MCF 10A (cell line): Measurements from ENCODE around the gene DLG4. TPM values are rescaled to one million over a fixed set of nuclear protein-coding genes. Genes with fewer than 3 reads are reported as not detected.

Experiments
- BruUV-seq: library from RNA; stranded (reverse); fragments of 400-500 nt; replicated peaks from 2 replicates; lab custom pipeline; 2021; lab: Mats Ljungman, UMichigan
- CTCF ChIA-PET: fragments of 300-600 bp; sonication (Branson Sonifier 250); formaldehyde crosslinking; extraction: SDS; loops from one replicate; lab custom pipeline; 2021; ENCODE audit warnings: antibody characterized with exemption, inconsistent platforms; lab: Yijun Ruan, JAX
- POLR2A ChIA-PET: fragments of 300-600, 350-650 bp; sonication (Branson Sonifier 250); formaldehyde crosslinking; extraction: SDS; loops from one replicate; lab custom pipeline; 2020; ENCODE audit warnings: antibody characterized with exemption, inconsistent platforms; lab: Yijun Ruan, JAX
- DNase-seq: peaks from one replicate; pipeline ENCODE4 v3.0.0-alpha.2; 2018; ENCODE audit not compliant: unreplicated experiment
- H3K27ac Mint-ChIP-seq: one replicate; pipeline ENCODE4 v1.8.0; 2022; ENCODE audit warnings: mild to moderate bottlenecking, low read depth, mixed read lengths; ENCODE audit not compliant: unreplicated experiment
- H3K27me3 Mint-ChIP-seq: one replicate; pipeline ENCODE4 v1.8.0; 2022; ENCODE audit warnings: mixed read lengths; ENCODE audit not compliant: insufficient read depth, unreplicated experiment
- H3K36me3 Mint-ChIP-seq: one replicate; pipeline ENCODE4 v1.8.0; 2022; ENCODE audit warnings: mild to moderate bottlenecking, moderate library complexity, mixed read lengths; ENCODE audit not compliant: insufficient read depth, unreplicated experiment
- H3K4me1 Mint-ChIP-seq: one replicate; pipeline ENCODE4 v1.8.0; 2022; ENCODE audit warnings: mixed read lengths; ENCODE audit not compliant: insufficient read depth, unreplicated experiment
- H3K4me3 Mint-ChIP-seq: one replicate; pipeline ENCODE4 v1.8.0; 2022; ENCODE audit warnings: mild to moderate bottlenecking, moderate library complexity, mixed read lengths; ENCODE audit not compliant: unreplicated experiment
- H3K9me3 Mint-ChIP-seq: one replicate; pipeline ENCODE4 v1.8.0; 2022; ENCODE audit warnings: mixed read lengths; ENCODE audit not compliant: unreplicated experiment
- intact Hi-C: fragments of 100-400 bp; cut with micrococcal nuclease; formaldehyde crosslinking; loops from 2 replicates; pipeline ENCODE4 v1.14.1; 2022
- total RNA-seq: library from RNA; stranded (reverse); gene quantifications from 2 replicates; pipeline ENCODE4 v1.2.3, GENCODE V29; 2022
- TF ChIP-seq, protein P1 (sequence below): fragments of 200-600 bp; IDR thresholded peaks from one replicate; pipeline ENCODE4 v1.8.0; 2022; ENCODE audit warnings: antibody characterized with exemption, mild to moderate bottlenecking; ENCODE audit not compliant: unreplicated experiment

Gene DLG4
- total RNA-seq, 1 experiment from 2014 or later: 7.6 TPM

DNA sequence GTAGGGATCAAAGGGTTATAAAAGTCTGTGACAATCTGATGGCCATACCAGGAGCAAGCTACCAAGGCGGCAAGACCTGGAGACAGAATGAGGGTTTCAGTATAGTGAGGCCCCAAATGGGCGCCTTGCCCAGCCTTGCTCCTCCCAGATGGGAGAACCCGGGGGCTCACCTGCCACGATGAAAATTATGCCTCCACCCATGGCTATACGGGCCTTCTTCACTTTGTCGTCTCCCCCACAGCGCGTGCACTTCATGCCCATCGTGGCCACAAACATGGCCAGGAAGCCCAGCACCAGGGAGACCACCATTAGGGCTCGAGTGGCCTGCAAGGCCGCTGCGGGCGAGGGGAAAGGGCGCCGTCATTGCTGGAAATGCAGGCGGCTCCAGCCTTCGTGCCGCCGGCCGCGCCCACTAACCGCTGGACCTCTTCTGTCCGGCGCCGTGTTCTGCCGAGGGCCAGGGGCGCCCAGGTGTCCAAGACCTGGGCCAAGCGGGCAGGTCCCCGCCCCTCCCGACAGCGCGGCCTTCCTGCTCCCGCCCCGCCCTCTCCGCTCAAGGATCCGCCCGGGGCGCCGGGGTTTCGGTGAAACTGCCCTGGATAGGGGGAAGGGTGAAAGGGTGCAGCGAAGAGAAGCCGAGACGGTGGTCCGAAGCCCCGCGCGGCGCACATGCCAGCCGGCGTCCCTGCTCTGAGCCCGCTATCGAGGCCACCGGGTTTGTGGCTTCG, 41.2 kb upstream of the DLG4 start:
- TF ChIP-seq, protein P1, sequence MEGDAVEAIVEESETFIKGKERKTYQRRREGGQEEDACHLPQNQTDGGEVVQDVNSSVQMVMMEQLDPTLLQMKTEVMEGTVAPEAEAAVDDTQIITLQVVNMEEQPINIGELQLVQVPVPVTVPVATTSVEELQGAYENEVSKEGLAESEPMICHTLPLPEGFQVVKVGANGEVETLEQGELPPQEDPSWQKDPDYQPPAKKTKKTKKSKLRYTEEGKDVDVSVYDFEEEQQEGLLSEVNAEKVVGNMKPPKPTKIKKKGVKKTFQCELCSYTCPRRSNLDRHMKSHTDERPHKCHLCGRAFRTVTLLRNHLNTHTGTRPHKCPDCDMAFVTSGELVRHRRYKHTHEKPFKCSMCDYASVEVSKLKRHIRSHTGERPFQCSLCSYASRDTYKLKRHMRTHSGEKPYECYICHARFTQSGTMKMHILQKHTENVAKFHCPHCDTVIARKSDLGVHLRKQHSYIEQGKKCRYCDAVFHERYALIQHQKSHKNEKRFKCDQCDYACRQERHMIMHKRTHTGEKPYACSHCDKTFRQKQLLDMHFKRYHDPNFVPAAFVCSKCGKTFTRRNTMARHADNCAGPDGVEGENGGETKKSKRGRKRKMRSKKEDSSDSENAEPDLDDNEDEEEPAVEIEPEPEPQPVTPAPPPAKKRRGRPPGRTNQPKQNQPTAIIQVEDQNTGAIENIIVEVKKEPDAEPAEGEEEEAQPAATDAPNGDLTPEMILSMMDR: no peak
- H3K9me3 Mint-ChIP-seq: no peaks in the 10 kb centered on the region
- intact Hi-C loops: no loop called here
- H3K4me3 Mint-ChIP-seq: peak overlapping the region; percentile 73
- BruUV-seq: TSS peak; percentile 75
- ChIA-PET CTCF (interaction anchor here (0.6 kb wide), 1 partner anchor 160 kb away, joined by 3 read pairs; no protein-coding TSS in a partner anchor), POLR2A (interaction anchor here (0.6 to 7.7 kb wide), 10 partner anchors 10 to 225 kb away, joined by 3 to 92 read pairs (median 6); partner anchors contain the start of genes ACADVL, CTDNEP1, DLG4 and DVL2)
- peak; percentile 87 for DNase-seq
- peaks cover 35% of the 10 kb centered on the region for H3K36me3 Mint-ChIP-seq
- no peaks in the 10 kb centered on the region for H3K27me3 Mint-ChIP-seq
- H3K27ac Mint-ChIP-seq: peak overlapping the region; percentile 79
- peaks cover 36% of the 10 kb centered on the region for H3K4me1 Mint-ChIP-seq

DNA sequence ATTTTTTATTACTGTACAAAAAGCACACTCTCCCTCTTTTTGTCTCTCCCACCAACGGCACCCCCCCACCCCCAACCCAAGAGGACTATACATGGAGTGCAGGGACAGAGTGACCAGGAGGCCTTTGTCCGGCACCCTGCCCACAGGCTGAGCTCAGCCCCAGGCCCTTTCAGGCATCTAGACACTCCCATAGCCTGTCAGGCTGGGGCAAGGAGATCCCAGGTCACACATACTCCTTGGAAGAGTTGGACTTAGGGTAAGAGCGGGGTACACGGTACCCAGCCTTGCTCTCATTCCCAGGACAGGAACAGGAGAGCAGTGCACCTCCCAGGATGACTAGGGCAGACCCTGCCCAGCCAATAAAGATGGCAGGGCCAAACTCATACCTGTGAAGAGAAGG, 40.5 kb upstream of the DLG4 start:
- peaks cover 41% of the 10 kb centered on the region for H3K36me3 Mint-ChIP-seq
- intact Hi-C loops: no loop called here
- peaks cover 36% of the 10 kb centered on the region for H3K4me1 Mint-ChIP-seq
- peak overlapping the region; percentile 73 for H3K4me3 Mint-ChIP-seq
- no peaks in the 10 kb centered on the region for H3K27me3 Mint-ChIP-seq
- no TSS peak for BruUV-seq
- ChIA-PET CTCF (interaction anchor here (0.9 to 1.8 kb wide), 3 partner anchors 21 to 40 kb away, joined by 4 to 7 read pairs (median 4); partner anchors contain the start of gene SLC2A4), POLR2A (interaction anchor here (0.9 to 7.7 kb wide), 10 partner anchors 9 to 225 kb away, joined by 3 to 92 read pairs (median 8); partner anchors contain the start of genes ACADVL, CTDNEP1, DLG4 and DVL2)
- DNase-seq: no peak
- TF ChIP-seq, protein P1: no peak
- H3K9me3 Mint-ChIP-seq: no peaks in the 10 kb centered on the region
- peak overlapping the region; percentile 79 for H3K27ac Mint-ChIP-seq

DNA sequence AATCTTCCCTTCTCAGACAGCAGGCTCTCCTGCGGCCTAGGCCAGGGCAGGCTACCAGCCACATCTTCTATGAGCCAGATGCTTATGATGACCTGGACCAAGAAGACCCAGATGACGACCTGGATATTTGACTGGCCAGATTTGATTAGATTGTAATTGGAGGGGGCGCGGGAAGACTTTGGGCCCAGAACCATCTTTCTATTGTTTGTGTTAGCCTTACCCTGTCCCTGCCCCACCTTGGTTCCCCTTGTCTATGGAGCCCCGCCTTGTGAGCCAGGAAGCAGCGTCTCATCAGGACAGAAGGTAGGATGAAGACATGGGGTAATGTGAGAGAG, 39.9 kb upstream of the DLG4 start:
- intact Hi-C loops: no loop called here
- TF ChIP-seq, protein P1: no peak
- ChIA-PET CTCF (interaction anchor here (0.5 to 1.8 kb wide), 4 partner anchors 13 to 41 kb away, joined by 4 to 7 read pairs (median 4); partner anchors contain the start of gene SLC2A4), POLR2A (interaction anchor here (0.5 to 7.7 kb wide), 12 partner anchors 8 to 897 kb away, joined by 3 to 92 read pairs (median 6); partner anchors contain the start of genes ACADVL, CNTROB, CTDNEP1 and DLG4)
- no peak for DNase-seq
- Mint-ChIP-seq H3K4me1 (peaks cover 36% of the 10 kb centered on the region), H3K4me3 (peak overlapping the region; percentile 73), H3K9me3 (no peaks in the 10 kb centered on the region), H3K36me3 (peaks cover 48% of the 10 kb centered on the region), H3K27ac (peak overlapping the region; percentile 79), H3K27me3 (no peaks in the 10 kb centered on the region)
- TSS peak; percentile 62 for BruUV-seq
